ENCODE results near the gene JARID2.
"Not testable (repeated sequence)": the region's sequence is repeated elsewhere in the genome, so short reads cannot be mapped to it uniquely, and the experiment has no call there.

The JARID2 gene

DNA sequence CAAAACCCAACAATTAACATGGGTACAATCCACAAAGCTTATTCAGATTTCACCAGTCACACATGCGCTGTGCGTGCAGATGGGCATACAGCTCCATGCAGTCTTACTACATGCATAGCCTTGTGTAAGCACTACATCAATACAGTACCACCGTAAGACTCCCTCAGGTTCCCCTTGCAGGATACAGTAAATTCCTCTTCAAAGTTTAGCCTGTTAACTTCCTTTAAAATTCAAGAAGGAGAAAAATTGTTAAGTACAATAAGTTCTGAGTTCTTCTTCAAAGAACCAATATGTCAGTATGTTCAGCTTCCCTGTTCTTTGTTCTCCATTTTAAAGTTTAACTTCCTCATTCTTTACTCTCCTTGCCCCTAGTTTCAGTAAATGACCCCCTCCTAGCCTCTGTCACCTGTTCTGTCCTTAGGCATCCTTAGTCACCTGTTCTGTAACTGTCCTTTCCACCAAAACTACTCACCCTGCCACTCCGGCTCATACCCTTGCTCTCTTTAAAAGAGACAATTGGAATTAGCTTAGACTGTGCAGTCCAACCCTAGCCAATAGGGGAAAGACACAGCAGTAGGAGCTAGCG lies 297.6 kb downstream of the JARID2 start:
- not testable (repeated sequence) for DNase-seq (ENCODE audit: low spot score)

DNA sequence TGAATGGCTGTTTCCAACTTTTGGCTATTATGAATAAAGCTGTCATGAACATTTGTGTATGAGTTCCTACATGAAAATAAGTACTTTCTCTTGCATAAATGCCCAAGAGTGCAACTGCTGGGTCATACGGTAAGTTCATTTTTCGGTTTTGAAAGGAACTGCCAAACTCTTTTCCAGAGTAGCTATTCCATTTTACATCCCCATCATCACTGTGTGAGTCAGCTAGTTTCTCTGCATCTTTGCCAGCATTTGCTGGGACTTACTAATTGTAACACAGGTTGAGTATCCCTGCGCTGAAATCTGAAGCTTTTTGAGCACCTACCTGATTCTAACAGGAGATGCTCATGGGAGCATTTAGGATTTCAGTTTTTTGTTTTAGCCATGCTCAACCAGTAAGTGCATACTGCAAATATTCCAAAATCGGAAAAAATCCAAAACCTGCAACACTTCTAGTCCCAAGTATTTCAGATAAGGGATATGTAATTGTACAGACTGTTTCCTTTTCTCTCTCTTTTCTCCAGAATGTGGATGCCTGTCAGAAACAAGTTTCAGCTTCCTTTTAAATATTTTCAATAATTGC lies 298.5 kb downstream of the JARID2 start:
- DNase-seq (ENCODE audit: low spot score), result no peak

DNA sequence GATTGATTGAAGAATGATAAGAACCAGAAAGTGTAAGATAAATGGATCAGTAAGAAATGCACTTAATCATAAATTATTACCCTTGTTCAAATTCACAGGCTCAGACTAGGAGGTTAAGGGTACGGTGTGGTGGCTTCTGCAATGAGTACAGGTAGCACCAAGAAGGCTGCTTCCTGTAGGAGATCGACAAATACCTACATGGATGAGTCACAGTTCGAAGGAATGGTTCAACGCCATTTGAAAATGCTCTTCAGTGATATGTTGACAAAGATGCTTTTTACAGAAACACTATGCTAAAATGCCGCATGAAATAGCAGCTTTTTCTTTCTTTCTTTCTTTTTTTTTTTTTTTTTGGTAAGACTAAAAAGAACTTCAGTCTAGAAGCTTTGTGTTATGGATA lies 300.7 kb downstream of the JARID2 start:
- DNase-seq (ENCODE audit: low spot score), result no peak

DNA sequence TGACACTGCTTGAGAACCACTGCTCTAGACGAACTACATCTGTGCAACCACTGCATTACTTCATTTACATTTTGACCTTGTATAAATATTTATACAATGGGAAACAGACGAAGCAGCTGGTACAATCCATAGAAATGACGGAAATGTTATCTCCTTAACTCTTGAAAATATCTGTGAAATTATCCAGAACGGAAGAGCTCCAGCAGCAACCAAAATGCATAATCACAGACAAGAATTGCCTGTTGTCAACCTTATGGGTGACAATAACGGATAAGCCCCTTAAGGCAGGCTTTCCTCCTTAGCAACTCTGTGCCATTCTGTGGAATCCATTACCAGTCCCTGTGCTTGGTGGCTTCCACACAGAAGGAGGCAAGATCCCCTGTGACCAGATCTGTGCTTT lies 301.5 kb downstream of the JARID2 start:
- no peak for DNase-seq (ENCODE audit: low spot score)

DNA sequence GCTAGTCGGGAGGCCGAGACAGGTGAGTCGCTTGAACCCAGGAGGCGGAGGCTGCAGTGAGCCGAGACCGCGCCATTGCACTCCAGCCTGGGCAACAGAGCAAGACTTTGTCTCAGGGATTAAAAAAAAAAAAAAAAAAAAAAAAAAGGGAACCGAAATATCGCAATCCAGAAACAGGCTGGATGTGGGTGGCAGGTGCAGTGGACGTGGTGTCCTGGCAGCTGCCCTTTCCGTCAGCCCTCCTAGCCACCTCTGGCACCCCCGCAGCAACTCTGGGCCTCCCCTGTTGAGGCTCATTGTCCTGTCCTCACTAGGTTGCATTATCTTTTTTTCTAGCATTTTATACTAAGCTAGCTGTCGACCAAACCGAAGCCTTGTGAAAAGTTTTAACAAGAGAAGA lies 303.5 kb downstream of the JARID2 start:
- DNase-seq (ENCODE audit: low spot score), result no peak

DNA sequence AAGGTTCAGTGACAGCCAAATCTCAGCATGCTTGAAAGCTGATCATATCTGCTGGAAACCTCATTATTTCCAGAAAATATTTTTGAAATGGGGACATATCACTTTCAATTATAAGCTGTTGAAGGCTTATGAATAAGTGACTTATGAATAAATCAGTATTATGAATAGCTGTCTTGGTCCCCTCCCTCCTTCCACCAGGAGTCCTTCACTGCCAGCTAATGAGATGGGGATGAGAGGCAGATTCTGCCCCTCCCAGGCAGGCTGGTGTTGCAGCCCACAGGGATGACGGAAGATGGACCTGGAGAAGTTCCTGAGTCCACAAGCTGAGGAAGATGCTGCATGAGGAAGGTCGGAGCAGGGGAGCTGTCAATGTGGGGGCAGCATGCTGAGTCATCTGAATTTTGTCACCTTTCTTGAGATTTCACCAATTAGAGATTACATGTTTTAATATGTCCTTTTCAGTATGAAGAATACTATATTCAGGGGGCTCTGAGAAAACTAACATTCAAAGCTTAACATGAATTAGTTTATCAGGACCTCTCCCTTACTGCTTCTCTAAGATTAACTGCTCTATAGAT lies 304.8 kb downstream of the JARID2 start:
- DNase-seq (ENCODE audit: low spot score), result no peak

DNA sequence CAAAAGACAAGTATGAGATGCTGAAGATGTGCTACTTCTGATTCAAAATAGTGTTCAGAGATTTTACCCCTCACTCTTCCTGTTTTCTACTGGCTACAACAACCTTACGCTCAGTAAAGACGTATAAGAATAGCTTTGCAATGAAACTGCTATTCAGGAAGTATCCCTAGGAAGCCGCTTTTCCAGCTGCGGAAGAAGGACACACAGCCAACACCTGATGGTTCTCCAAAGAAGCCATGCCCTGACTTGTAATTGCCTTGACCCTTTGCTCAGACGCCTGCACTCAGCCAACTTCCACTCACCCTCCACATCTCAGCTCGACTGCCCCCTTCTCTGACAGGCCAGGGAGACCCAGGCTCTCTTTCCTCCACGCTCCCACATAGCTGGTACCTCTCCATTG lies 305.4 kb downstream of the JARID2 start:
- no peak for DNase-seq (ENCODE audit: low spot score)

DNA sequence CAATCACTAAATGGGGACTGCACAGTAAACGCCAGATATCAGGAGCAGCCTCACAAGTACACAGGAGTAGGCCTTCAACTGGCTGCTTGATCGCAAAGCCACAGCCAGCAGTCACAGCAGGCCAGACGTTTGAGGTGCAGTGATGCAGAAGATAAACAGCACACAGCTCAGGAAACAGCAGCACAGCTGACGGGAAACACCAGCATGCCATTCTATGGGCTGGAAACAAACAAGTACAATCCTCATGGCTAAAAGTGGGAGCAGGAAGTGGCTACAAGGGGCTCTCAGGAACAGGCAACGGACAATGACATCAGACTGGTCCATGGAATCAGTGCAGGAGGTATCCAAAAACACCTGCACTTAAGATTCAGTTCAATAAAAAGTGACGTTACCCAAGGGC lies 305.9 kb downstream of the JARID2 start:
- DNase-seq (ENCODE audit: low spot score), result no peak

DNA sequence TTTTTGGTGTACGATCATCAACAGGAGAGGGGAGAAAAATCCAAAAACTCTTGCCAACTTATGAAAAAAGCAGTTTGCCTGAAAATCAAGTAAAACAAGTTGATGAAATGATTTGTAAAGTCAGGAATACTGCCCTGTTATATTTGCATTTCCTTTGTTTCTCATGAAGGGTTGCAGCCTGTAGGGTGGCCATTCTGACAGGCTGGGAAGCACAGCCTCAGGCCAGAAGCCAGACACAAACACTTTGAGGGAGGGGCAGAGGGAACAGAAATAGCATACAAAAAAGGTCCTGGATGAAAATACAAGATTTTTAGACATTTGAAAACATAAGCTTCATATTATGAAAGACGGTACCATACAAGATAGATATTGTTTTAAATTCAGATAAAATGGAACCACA lies 307.2 kb downstream of the JARID2 start:
- DNase-seq (ENCODE audit: low spot score), result no peak

DNA sequence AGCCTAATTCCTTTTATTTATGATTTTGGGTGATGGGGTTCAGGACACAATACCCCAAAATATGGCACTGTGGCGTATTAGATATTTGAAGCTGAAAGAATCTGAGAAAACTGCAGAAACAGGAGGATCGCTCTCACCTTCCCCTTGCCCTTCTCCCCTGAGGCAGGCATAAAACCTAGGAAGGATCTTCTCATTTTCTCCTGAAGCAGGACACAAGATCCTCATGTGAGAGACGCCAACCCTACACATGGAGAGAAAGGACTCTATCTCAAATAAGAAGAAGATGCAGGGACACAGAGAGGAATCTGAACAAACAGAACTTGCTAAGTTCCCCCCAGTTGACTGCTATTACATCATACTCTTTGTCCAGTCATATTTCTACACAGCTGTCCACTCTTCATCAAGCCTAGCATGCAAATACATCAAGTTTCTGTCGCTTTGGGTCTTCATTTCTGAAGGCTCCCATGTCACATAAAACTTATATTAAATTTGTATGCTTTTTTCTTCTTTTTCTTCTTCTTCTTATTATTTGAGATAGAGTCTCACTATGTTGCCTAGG lies 307.9 kb downstream of the JARID2 start:
- no peak for DNase-seq (ENCODE audit: low spot score)

DNA sequence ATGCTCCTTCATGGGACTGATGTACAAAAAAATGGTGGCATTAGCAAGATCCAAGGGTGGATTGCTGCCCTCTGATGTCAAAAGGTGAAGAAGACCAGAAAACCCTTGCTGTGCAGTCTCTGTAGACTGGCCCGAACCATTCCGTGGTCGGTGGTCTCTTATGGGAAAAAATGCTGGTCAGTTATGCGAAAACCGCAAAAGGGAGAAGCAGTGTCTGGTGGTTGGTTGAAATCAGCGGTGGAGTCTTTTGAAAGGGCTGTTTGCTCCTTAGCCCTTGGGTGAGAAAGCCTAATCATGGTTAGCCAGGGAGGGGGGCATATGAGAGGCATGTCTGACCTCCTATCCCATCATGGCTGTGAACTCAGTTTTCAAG lies 308.8 kb downstream of the JARID2 start:
- no peak for DNase-seq (ENCODE audit: low spot score)

DNA sequence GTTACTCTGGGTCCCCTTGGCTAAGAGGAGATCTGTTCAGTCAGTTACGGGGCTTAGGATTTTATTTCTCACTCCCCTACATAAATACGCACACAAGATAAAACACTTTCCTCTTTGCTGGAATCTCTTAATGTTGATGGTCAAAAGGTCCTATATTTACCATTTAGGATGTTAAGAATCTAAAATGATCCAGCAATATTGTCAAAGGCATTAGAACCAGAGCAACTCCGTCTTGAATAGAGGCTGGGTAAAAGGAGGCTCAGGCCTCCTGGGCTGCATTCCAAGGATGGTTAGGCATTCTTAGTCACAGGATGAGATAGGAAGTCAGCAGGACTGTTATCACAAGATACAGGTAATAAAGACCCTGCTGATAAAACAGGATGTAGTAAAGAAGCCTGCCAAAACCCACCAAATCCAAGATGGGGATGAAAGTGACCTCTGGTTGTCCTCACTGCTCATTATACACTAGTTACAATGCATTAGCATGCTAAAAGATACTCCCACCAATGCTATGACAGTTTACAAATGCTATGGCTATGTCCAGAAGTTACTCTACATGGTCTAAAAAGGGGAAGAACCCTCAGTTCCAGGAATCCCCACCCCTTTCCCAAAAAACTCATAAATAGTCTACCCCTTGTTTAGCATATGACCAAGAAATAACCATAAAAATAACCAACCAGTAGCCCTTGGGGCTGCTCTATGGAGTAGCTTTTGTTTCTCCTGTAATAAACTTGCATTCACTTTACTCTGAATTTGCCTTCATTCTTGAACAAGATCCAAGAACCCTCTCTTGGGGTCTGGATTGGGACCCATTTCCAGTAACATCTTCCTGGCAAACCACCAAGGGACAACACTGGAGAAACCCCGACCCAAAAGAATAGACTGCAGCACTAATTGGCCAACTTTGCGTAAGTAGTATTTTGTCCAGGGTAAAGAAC lies 309.5 kb downstream of the JARID2 start:
- no peak for DNase-seq (ENCODE audit: low spot score)

DNA sequence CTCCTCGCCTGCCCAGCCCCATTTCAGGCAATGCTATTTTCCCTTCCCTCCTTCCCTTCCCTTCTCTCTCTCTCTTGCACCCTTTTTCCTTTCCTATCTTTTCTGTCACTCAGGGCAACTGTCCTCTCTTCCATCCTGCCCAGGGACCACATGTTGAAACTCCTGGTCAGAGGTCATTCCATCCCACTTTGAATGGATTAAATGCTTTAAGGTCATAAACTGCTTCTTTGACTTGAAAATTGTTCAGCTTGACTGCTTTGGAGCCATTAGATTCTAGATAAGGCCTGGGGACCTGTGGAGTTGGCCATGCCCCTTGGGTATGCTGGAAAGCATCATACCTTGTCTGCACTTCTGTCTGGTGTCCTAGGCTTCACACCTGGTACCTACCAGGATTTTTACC lies 310.8 kb downstream of the JARID2 start:
- DNase-seq (ENCODE audit: low spot score), result no peak

DNA sequence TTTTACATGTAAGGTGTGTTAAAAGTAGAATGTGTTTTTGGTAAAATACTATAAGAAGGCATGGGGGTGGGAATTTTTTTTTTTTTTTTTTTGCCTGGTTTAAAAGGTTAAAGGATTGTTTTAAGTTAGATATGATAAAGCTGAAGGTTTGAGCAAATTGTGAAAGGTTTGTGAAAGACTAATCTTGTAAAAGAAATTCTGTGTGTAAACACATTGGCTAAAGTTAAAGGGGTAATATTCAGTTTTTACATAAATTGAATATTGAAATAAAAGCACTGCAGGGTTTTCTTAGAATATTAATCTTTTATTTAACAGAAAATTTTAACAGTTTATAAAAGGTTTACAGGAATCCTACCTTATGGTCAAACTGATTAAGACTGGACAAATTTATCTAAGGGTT lies 311.3 kb downstream of the JARID2 start:
- DNase-seq (ENCODE audit: low spot score), result no peak

DNA sequence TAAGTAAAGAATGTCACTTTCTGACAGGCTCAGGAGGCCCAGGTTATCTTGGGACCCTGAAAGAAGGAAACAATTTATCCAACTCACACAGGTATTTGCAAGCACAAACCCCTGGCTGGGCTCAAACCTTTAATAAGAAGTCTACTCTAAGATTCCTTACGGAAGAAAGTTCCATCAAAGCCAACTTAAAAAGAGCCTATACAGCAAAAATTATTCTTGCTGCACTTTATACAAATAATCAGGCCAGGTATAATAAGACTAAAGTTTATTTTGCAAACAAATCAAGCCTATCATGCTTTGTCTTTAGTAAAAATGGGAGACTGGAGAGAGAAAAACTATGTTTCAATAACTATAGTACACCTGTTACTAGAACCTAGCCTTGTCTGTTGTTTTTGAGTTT lies 314.8 kb downstream of the JARID2 start:
- no peak for DNase-seq (ENCODE audit: low spot score)

DNA sequence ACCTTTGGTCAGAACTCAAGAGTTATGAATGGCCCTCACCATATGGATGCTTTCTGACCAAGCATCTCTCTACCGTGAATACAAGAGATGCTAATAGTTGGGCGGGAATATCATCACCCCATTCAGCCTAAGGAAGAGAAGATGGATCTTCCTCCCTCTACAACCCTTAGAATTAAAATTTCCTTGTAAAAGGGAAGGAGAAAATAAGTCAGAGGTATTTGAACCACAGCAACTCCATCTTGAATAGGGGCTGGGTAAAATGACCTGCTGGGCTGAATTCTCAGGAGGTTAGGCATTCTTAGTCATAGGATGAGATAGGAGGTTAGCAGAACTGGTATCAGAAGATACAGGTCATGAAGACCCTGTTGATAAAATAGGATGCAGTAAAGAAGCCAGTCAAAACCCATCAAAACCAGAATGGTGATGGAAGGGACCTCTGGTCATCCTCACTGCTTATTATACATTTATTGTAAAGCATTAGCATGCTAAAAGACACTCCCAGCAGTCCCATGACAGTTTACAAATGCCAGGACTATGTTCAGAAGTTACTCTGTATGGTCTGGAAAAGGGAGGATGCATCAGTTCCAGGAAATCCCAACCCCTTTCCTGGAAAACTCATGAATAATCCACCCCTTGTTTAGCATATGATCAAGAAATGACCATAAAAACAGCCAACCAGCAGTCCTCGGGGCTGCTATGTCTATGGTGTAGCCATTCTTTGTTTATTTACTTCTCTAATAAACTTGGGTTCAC lies 315.8 kb downstream of the JARID2 start:
- no peak for DNase-seq (ENCODE audit: low spot score)

DNA sequence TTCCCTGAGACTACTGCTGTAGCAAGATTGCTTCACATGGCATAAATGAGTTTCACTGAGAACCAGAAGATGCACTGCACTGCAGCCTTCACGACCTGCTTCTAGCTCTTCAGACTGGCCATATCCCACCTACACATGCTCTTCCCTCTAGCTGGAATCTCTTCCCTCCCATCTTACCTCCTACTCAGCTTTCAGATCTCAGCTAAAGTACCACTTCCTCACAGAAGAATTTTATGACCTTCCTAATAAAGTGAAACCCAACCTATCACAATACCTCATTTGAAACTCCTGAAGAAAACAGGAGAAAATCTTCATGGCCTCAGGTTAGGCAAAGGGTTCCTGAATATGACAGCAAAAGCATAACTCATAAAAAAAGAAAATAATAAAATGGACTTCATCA lies 317.1 kb downstream of the JARID2 start:
- DNase-seq (ENCODE audit: low spot score), result no peak

DNA sequence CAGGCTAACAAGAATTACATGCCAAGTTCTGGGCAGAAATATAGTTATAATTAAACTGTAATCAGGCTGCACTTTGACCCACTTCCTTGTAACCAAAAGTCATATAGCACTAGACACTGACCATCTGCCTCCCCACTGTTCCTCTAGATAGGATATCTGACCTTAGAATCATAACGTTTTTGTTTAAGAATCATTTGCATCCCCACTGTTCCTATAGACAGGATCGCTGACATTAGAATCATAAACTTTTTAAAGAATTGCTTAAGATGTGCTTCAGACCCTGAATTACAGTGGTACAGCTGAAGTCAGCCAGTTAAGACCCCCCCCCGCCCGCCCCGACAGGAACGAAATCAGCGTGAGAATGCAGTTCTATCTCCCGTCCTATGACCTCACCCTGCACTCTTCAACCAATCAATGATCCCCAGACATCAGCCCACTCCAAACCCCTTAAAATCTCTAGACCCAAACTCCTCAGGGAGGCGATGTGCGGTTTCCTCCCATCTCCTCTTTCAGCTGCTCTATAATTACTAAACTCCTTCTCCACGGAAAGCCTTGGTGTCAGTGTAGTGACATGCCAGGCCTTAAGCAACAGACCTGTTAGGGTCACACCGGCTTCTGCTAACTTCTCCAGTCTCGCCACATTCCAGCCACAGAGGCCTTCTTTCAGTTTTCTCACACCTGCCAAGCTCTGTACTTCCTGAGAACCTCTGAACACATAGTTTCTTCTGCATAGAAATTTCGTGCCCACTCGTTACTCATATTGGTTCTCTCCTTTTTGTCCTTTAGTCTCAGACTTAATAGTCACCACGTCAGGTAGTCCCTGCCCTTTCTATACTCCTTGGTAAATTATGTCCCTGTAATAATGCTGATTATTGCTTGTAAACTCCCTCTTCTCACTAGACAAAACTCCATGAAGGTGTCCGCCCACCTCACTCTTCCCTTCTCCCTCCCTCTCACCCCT lies 323.4 kb downstream of the JARID2 start:
- no peak for DNase-seq (ENCODE audit: low spot score)

DNA sequence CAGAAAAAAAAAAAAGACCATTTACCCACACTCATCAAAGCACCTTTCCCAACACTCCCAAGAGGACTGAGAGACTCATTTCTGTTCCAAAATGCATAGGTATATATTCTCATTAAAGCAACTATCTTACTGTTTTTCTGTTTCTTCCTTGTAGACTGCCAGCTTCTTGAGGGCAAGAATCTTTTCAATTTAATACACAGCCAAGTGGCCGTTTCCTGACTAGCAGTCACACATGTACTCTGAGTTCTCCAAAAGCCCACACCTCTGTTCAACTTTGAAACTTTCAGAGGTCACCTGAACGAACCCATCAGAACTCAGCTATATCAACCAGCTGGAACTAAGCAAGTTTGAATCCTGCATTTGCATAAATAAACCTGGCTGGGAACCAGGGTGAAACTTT lies 324.3 kb downstream of the JARID2 start:
- DNase-seq (ENCODE audit: low spot score), result no peak
